GM18873 (cell line): ENCODE measurements around the gene SPPL3.
"Not testable (repeated sequence)": the region's sequence is repeated elsewhere in the genome, so short reads cannot be mapped to it uniquely, and the experiment has no call there.

Experiments
- ATAC-seq: cut with Tn5 transposase; IDR thresholded peaks from one replicate; pipeline ENCODE4 v1.9.1; 2021; ENCODE audit warnings: mild to moderate bottlenecking, moderate library complexity, moderate number of reproducible peaks; ENCODE audit not compliant: unreplicated experiment, low FRiP score

The SPPL3 gene

GRCh38 chr12:120904197-120904773 lies at the start of gene SPPL3:
SPPL3 (minus strand) TSS chr12:120904358; CDS start chr12:120903867, 491 bp downstream.
- peak; percentile 47 for ATAC-seq

GRCh38 chr12:120950807-120951206 lies 46.6 kb upstream of the SPPL3 start:
- ATAC-seq, result no peak

DNA sequence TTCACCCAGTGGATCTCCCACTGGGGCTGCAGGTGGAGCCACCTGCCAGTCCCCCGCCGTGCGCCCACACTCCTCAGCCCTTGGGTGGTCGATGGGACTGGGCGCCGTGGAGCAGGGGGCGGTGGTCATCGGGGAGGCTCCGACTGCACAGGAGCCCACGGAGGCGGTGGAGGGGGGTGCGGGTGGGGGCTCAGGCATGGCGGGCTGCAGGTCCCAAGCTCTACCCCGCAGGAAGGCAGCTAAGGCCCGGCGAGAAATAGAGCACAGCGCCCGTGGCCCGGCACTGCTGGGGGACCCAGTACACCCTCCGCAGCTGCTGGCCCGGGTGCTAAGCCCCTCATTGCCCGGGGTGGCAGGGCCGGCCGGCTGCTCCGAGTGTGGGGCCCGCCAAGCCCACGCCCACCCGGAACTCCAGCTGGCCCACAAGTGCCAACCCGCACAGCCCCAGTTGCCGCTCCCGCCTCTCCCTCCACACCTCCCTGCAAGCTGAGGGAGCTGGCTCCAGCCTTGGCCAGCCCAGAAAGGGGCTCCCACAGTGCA lies 46.2 kb upstream of the SPPL3 start:
- not testable (repeated sequence) for ATAC-seq

DNA sequence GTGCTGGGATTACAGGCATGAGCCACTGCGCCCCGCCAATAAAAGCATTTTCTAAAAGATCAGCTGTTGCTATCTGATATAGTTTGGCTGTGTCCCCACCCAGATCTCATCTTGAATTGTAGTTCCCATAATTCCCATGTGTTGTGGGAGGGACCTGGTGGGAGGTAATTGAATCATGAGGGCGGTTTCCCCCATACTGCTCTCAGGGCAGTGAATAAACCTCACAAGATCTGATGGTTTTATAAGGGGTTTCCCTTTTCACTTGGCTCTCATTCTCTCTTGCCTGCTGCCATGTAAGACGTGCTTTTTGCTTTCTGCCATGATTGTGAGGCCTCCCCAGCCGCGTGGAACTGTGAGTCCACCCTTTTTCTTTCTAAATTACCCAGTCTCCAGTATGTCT lies 41.4 kb upstream of the SPPL3 start:
- ATAC-seq, result not testable (repeated sequence)

DNA sequence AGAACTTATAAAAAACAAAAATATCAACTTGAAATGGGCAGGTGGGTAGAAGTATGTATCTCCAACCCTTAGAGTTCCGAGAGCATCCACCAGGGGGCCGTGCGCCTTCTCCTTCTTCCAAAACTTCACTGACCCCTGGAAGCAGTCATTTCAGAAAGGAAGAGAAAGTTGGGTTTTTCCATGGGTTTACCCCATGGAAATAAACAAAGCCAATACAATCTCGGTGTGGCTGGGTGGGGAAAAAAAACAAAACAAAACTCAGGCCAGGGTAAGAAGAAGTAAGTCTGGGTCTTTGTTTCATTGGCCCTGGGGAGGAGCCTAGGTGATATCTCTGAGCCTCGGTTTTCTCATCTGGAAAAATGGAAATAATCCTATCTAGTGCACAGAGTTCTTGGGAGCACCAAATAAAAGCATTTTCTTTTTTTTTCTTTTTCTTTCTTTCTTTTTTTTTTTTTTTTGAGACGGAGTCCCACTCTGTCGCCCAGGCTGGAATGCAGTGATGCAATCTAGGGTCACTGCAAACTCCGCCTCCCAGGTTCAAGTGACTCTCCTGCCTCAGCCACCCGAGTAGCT lies 40.6 kb upstream of the SPPL3 start:
- ATAC-seq, result no peak

DNA sequence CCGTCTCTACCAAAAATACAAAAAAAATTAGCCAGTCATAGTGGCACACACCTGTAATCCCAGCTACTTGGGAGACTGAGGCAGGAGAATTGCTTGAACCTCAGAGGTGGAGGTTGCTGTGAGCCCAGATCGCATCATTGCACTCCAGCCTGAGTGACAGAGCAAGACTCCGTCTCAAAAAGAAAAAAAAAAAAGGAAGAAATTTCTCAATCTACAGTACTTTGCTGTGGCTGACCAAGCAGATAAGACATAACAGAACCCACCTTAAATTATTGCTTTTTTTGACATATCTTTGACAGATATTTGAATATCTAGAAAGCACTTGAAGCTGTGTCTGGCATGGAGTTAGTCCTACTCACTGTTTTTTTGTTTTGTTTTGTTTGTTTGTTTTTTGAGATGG lies 39.3 kb upstream of the SPPL3 start:
- no peak for ATAC-seq

- ATAC-seq, result no peak
These were observed 37.8 kb upstream of the SPPL3 start for GRCh38 chr12:120941846-120942405.

- no peak for ATAC-seq
These were observed 37.3 kb upstream of the SPPL3 start for GRCh38 chr12:120941412-120941811.

GRCh38 chr12:120940799-120941198 lies 36.6 kb upstream of the SPPL3 start:
- ATAC-seq, result no peak

- no peak for ATAC-seq
These were observed 35.8 kb upstream of the SPPL3 start for GRCh38 chr12:120940006-120940405.

DNA sequence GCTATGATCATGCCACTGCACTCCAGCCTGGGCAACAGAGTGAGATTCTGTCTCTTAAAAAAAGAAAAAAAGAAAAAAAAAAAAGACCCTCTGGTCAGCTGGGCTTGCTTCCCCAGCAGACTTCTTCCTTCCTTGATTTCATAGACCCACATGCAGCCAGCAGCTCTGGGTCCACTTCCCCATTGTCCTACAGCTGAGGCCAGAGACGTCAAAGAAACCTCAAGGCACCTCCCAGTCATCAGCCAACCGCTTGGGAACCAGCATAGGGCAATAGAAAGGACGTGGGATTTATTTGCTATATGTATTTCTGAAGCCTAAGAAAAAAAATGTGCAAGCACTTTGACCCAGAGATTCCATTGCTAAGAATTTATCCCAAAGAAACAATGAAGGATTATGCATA lies 35.4 kb upstream of the SPPL3 start:
- no peak for ATAC-seq

DNA sequence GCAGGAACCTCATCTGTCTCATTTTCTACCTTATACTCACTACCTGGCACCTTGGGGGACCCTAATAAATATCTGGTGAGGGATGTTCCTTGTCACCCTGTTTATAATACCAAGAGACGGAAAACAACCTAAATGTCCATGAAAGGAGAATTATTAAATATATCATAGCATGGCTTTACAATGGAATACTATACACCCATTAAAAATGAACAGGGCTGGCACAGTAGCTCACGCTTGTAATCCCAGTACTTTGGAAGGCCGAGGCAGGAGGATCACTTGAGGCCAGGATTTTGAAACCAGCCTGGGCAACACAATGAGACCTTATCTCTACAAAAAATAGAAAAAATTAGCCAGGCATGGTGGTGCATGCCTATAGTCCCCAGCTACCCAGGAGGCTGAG lies 34.3 kb upstream of the SPPL3 start:
- ATAC-seq, result no peak

GRCh38 chr12:120936197-120936596 lies 32.0 kb upstream of the SPPL3 start:
- no peak for ATAC-seq

DNA sequence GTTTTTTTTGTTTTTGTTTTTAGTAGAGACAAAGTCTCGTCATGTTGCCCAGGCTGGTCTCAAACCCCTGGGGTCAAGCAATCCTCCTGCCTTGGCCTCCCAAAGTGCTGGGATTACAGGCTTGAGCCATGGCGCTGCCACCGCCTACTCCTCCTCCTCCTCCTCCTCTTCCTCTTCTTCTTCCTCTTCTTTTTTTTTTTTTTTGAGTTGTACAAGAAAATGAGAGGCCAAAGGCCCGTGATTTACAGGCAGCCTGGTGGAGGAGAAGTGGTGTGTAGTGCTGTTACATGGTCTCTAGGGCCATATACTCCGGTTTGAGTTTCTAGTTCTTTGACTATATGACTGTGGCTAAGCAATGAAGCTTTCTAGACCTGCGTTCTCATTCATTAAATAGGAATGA lies 29.6 kb upstream of the SPPL3 start:
- no peak for ATAC-seq

DNA sequence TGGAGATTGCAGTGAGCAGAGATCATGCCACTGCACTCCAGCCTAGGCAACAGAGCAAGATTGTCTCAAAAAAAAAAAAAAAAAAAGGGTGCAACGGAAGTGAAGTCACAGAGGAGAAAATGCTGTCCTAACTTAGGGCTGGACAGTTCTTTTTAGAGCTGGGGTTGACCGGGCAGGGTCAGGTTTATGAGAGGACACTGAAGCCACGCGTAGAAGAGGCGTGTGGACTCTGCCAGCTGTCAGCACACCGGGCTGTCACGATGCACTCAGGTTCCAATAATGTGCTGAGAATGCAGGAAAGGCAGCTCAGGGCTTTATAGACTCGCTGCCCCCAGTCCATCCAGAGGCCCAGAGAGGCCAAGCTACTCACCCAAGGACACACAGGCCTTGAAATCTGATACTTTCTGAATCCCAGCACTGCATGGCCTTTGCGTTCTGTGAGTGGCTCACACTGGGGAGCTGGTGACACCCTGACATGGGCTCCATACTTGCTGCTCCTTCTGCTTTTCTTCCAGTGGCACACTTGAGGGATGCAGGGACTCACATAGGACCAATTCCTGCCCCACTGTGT lies 28.9 kb upstream of the SPPL3 start:
- ATAC-seq, result no peak

DNA sequence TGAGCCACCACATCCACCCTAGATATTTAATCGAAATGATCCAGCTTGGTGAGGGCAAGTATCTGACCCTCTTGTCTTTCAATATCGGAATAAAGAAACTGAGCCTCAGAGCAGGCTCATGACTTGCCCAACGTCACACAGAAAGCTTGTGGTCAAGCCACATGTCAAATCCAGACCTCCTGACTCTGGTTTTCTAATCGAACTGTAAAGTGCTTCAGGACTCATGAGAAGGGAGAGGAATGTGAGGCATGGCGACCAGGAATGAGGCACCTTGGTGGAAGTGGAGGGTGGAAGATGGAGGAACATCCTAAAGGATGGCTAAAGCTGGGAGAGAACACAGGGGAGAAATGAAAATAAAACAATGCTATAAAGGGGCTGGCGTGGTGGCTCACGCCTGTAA lies 27.9 kb upstream of the SPPL3 start:
- no peak for ATAC-seq

DNA sequence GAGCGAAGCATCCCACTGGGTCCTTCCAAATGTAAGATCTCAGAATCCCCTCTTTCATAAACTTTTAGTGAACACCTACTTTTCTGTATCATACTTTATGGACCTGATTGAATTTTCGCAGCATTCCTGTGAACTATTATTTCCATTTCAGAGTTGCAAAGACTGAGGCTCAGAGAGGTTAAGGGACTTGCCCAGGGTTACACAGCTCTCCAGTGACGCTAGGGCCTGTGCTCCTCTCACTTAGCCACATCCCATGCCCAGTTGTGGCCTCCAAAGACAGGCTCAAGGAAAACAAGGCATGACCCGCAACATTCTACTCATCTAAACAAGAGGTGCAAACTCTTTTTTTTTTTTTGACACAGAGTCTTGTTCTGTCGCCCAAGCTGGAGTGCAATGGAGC lies 25.9 kb upstream of the SPPL3 start:
- ATAC-seq, result no peak

- no peak for ATAC-seq
These were observed 24.9 kb upstream of the SPPL3 start for GRCh38 chr12:120928864-120929652.

- no peak for ATAC-seq
These were observed 21.8 kb upstream of the SPPL3 start for GRCh38 chr12:120925740-120926563.

GRCh38 chr12:120922279-120922678 lies 18.1 kb upstream of the SPPL3 start:
- no peak for ATAC-seq
